Measurements from ENCODE around the gene ZNF483.

- no peak for TF ChIP-seq CTCF (IDR thresholded peaks at IDR 0.05; ENCODE audit: low read depth, low read length)
- no peak for TF ChIP-seq EZH2phosphoT487 (IDR thresholded peaks at IDR 0.05; ENCODE audit: low read depth)
These were observed 23.3 kb upstream of the ZNF483 start for GRCh38 chr9:111501648-111502047.
